GM19467 (cell line): ENCODE measurements around the gene GPR183.

Experiments used
- ATAC-seq: cut with Tn5 transposase; IDR thresholded peaks from one replicate; pipeline ENCODE4 v1.9.1; 2021; ENCODE audit warnings: mild to moderate bottlenecking, moderate library complexity; ENCODE audit not compliant: unreplicated experiment

The GPR183 gene

DNA sequence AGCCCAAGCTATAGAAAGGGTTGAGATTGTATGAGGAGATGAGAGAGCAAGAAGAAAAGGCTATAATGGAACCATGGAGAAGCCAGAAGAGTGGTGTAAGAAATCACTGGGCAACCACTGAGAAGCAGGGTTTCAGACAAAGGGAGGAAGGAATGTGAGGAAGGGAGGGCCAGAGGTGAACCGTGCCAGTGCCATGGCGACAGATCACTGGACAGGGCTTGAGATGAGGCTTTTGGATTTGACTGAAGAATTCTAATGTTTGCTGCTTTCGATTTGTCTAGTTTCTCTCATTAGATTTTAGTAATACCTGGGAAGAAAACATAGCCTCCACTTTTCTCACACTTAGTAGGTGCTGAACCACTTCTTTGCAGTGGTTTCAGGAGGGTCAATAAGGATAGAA is 6.3 kb upstream of the GPR183 start:
- no peak for ATAC-seq

DNA sequence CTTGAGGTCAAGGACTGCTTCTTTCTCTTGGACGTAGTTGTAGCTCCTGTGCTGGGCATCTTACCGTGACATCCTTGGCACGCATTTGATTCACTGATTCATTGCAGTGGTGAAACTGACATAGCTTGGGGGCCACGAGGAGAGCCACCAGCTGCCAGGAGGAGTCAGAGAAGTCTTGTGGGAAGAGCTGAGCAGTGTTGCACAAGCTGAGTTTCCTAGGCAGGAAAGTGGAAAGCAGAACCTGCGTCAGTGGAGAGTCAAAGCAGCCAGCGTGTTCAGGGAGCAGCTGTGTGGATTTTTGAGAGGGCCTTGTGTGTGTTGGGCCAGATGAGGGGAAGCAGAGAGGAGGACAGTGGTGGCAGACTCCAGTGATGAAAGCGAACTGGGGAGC is 5.3 kb upstream of the GPR183 start:
- no peak for ATAC-seq

DNA sequence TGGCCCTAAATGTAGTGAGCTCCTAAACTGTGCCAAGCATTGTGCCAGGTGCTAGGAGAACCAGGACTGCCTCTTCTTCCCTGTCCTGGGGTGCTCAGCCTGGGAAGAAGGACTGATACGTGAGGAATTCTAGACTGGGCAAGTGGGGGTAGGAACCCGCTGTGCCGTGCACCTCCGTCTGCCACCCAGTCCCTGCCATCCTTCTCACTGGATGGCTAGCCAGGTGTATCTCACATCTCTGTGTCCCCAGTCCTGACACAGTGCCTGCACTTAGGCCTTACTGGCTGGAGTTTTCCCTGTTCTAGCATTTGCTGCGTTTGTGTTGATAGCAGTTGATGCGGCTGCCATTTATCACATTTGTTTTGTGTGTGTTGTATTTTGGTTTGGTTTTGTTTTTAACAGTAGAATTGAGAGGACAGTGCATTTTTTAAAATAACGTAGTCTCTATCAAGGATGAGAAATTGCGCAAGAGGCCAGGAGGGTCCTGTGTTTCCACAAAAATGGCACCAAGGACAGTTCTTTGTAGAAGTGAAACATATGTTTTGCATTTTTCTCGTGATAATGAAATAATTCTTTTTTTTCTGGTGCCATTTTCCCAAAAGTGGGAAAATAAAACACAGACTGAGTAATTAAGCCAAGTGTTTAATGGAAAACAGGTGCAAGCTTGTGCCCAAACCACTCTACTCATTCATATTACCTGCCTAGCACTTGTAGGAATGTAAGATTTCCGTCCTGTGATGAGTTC is 4.7 kb upstream of the GPR183 start:
- ATAC-seq: no peak

DNA sequence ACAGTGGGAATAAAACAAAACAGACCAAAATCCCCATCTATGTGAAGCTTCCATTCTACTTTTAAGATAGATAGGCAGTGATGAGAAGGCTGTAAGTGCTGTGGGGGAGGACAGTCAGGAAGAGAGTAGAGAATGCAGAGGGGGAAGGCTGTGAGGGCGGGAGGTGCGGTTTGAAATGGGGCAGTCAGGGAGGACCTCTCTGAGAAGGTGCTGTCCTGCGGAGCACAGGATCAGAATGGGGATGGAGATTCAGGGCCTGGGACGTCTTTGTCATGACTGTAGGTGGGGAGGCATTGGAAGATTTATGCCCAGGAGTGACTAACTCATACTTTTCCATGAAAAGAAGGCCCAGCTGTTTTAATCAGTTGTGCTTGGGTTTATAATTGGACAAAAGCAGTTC is 3.9 kb upstream of the GPR183 start:
- no peak for ATAC-seq

DNA sequence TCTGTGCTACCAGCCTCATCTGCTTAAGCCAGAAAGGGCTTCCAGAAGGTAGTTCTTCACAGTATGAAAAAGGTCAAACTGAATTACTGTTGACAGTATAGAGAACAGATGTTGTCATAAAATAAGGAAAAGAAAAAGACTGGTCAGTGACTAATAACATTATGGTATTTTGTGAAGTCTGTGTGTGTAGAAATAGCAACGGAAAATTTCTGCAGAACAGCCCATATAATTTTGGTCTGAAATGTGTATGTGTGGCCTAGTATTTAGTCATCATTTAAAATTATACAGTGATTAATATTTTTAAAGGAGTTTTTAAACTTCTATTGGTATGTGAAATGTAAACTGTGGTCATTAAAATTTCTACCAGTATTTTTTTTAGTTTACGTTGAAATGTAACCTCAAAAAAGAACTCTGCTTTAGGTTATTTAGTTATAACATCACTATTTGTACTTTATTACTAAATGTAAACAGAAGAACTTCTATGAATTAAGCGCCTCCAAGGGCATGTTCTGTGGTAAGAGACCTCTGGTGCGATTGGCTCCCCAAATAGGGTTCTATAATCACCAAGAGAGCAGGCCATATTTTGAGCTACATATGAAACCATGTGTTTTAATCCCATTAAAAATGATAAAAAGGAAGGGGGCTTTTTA is 3.3 kb upstream of the GPR183 start:
- no peak for ATAC-seq

DNA sequence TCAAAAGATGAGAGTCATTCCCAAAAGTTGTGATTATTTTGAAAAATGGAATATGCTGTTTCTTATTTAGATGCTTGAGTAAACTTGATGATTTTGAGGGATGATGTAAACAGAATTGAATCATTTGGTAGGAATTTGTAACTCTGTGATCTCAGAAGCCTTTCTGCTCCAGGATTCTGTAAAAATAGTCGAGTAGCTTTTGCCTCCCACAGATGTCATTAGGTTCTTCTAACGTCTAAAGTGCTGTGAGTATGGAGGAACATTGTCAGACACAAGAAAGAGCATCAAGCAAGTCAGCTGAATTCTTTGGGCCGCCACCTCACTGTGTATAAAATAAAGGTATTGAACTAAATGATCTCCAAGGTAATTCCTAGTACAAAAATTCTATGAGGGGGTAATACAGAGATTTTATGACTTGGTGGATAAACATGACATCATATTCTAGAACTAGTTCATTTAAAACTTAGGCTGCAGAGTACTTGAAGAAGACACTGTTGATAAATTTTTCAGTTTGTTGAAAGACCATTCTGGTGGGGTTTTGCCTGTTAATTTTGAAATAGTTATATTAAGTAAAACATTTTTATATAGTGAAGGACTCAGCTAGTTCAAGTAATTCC is 1.4 kb upstream of the GPR183 start:
- ATAC-seq: no peak

DNA sequence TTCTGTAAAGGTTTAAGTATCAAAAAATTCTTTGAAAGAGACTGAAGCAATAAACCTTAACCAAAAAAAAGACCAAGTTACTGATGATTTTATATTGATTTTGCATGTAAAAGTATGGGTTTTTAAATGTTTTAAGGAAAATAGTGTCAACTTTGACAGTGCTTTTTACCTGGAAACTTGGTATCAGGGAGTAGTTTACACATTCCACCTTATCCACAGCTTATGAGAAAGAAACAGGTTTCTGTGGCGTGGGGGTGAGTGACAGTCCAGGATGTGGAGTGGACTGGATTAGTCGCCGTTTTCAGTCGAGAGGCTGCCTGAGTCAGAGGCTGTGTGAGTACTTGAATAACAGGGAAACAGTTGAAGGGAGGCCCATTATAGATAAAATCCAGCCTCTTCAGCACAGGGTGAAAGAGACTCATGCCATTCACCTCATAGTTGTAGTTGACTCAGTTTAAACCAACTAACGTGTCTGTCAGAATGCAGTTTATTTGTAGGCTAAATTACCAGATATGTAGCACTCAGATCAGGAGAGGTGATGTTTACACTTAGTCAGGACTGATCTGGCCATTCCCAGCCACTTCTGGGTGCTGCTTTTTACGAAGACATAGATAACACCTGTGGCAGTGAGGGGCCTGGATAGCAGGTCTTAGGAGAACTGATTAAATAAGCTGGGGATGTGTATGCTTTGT is 595 bp upstream of the GPR183 start:
- ATAC-seq: no peak

DNA sequence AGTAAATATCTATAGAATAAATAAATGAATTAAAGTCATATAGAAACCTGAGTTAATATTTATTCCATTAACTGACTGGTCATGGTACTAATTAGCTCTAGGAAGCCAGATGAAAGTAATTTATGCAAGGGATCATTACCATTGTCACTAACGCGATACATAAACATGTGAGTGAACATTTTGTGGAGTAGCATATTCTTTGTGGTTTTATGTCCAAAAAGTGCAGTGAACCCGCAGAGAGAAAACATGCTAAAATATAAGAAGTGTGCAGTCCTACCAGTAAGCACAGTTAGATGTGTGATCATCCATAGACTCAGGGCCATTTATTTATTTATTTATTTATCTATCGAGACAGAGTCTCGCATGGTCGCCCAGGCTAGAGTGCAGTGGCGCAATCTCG is 1.6 kb downstream of the GPR183 start:
- ATAC-seq: no peak

DNA sequence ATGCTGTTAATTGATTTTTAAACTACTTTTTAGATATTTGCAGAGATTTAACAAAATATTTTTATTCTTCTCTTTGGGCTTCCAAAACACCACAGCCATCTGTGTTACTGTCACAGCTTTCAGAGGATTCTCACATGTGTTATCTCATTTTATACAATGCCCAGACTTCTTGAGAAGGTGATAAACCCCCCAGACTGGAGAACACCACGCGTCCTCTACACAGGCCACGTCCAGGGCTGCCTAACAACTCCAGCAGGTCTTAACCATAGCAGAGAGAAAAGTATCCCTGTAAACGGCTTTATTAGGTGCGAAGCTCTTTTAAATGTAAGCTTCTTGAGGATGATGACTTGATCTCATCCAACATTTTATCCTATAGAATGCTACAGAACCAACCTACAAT is 2.0 kb downstream of the GPR183 start:
- no peak for ATAC-seq

DNA sequence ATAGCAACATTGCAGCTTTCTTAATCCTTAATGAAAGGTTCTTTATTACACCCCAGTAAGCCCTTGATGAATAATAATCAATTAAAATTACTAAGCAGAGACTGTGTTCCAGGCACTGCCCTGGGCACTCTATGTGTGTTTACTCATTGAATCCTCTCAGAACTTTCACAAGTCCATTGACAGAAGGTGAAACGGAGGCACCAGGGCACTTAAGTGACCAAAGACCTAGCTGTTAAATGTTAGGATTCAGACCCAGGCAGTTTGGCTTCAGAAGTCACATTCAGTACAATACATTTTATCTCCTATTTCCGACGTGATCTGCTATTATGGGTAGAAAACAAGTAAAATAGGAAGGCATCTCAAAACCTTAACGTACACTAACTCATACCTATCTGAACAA is 2.7 kb downstream of the GPR183 start:
- ATAC-seq: no peak

DNA sequence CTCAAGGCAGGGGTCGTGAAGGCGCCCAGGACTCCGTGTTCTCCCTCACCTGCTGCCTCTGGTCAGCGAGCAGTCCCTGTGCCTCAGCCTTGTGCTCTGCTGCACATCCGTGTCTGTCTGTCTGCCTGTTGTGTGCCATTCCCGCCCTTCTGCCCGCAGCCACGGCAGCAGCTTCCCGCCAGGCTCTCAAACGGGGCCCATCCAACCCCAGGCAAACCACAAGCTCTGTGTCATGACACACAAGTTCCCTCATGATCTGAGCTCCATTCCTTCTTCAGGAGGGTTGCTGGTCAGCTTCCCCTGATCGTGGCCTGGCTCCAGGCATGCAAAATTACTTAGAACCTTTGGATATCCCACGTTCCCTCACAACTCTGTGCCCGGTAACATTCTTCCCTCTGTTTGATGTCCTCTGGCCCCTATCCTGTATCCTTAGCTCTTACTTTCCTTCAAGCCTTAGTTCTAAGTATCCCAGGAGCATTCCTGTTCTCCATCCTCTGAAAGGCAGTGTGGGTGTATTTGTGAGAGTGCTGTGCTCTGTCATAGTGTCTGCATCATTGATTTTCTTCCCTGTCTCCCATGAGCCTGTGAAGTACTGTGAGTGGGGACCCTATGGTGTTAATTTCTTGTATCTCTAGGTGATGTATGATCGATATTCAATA is 3.2 kb downstream of the GPR183 start:
- ATAC-seq: no peak

DNA sequence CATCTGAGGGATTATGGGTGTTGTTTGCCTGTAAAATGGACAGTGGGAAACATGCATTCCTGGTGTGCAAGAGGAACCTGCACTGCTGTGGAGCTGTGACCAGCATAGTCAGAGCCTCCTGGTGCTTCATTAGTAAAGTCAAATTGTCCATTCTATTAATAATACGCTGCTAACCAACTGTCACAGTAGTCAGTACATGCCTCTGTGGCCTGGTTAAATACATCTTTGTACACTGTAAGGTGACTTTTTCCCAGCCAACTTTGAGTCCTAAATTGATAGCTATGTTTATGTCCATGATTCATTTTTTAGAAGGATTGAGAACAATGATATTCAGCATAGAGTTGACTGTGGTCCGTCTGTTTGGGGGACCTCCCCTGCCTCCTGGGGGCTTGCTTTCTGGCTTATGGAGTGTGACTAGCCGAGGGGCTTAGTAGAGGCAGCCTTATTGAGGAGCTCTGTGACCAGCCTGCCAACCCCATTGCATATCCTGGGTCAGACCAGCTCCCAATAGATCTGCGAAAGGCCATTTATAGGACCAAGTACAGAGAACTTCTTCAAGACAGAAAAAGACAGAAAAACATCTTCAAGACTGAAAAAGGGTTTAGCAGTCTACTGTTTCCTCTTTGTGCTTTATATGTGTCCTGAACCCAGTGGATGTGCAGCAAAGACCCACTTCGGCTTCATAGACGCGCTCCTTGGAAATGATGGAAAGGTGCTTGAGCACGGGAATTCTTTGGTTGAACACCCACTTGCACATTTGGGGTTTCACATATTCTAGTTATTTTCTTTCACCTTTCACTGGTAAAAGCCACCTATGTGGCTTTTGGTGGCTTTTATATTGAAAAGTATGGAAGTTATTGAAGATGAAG is 4.3 kb downstream of the GPR183 start:
- ATAC-seq: no peak

DNA sequence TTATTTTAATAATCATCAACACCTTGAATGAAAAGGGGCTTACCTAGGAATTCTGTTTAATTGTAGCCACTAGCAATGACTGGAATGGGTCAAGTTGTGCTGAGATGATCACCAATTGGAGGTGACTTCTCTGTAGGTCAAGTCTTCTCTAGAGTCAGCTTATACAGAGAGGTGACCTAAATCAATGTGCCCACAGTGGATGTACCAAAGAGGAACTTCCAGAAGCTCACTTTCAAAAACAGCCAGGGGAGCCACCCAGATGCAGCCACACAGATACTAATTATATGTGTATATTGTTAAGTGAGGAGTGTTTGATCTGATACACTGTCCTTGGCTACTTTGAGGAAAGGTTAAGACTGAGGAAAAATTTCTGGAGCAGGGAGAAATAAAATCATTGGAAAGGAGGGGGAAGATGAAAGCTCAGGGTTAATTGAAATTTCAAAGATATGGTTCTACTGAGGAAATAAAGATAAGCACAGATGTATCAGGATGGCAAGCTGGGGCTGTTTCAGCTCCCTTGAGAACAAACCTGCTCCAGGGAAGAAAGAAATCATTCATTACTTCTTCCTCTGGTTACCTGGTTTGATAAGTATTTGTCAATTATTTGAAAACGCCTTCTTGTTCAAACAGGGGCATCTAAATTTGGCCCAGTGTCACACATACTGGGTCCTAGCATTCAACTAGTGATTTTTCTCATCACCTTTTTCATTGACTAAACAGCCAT is 5.1 kb downstream of the GPR183 start:
- ATAC-seq: no peak

DNA sequence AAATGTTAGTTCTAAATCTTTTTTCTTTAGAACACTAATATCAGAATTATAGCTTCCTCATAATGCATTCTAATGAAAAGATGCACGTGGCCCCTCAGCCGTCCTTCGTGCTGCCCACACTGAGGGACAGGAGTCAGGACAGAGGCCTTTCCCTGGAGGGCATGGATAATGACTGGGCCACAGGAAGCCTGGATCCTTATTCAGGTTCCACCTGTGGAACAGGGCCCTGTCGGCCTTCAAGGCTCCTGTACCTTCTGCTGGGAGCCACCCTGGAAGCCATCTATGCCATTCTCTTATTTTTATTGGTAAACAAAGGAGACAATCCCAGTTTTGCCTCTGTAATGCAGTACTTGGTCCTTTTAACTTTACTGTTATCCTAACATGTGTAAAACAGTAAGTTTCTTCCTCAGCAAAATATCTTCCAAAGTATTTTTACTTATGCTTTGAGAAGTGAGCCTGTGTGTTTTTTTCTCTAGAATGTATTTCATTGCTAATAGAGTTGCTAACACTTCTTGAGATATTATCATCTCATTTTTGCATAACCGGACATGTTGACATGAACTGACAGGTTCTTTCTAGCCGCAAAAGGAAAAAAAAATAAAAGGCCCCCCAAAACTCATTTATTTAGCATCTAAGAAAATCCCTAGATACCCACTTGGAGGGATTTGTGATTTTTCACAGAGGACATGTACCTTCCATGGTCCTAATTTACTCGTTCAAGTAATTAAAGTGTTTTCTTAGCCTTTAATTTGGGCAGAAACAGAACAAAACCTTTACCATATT is 6.0 kb downstream of the GPR183 start:
- no peak for ATAC-seq

DNA sequence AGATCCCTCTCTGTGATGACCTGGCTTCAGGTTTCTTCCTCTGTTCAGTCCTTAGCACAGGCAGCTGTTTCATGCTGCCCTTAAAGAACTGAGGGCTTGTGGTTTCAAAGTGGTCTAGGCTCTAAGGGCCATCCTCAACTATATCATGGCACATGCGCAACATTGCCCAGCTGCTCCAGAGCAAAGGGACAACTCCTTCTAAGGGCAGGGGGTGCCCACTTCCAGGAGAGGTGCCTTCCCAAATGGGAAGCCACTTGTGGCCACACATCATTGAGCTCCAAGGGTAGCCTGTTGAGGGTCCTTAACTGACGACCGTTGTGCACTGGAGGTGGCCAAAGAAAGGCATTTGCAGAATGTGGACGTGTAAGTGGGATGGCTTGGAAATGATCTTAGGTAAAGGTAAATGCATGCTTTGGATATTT is 7.3 kb downstream of the GPR183 start:
- ATAC-seq: no peak

DNA sequence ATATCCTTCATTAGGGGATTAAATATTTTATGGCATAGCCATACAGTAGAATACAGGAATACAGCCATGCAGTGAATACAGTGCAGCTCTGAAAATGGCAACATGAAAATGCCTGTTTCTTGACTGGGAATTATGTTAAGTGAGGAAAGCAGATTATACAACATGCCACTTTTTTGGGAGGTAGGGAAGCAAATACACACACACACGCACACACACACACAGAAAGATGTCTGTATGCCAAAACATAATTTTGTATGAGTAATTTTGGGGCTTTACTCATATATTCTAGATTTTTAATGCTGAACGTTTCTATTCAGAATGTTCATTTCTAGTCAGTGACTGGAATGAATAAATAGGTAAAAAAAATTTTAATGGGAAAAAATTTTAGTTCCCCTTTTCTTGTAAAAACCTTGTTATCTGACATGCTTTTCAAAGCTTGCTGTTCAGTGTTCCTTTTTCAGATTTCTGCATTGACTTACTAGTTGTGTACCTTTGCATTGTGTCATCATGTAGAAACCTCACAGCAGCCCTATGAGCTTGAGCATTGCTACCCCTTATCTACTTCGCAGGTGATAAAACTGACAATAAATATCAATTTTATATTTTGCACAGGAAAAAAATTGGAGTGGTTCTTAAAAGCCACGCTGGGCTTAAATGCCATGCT is 7.8 kb downstream of the GPR183 start:
- no peak for ATAC-seq

DNA sequence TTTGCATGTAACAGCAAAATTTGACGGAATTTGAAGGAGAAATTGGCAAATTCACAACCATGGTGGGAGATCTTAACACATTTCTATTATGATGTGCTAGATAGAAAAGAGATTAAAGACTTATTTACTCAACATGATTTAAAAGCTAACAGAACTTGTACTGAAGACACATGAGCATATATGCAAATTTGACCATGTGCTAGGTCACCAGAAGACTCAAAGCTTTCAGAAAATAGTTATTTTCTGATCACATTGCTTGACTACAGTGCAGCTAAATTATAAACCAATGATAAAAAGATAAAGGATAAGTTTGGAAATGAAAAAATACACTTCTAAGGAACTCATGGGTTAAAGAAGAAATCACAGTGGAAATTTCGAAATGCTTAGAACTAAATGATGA is 9.1 kb downstream of the GPR183 start:
- no peak for ATAC-seq

DNA sequence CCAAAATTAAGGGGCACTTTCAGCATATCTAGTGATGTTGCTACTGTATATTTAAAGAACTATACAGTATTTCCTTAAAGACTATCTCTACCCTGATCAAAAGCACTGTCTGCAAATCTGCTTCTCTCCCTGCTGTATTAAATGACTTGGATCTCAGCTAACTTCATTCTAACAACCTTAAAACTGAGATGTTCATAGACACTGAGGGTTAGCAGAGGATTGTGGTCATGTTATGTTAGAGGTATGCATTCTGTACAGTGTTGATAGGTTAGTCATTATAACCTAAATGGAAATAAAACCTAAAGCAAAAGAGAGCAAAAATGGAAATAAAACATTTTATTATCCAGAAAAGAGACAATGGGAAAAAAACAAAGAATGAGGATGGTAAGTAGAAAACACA is 9.9 kb downstream of the GPR183 start:
- no peak for ATAC-seq
